ENCODE results near the gene FAM222A.

- TF ChIP-seq CTCF (IDR thresholded peaks at IDR 0.05) = no peak
- no peak for TF ChIP-seq POLR2A (IDR thresholded peaks at IDR 0.05)
Observed at GRCh38 chr12:109802828-109803227, 89.2 kb downstream of the FAM222A start.
